Suprapubic skin (tissue), 3 donors: Measurements from ENCODE around the gene ZNF598.

Experiments
- EP300 ChIP-seq: sonication (generic); formaldehyde crosslinking; IDR thresholded peaks from one replicate; pipeline ENCODE4 v1.6.1; 2017; ENCODE audit warnings: antibody characterized with exemption
- POLR2A ChIP-seq, 2 donors: fragments of 450-650 bp; IDR thresholded peaks; one replicate each; pipeline ENCODE4 v1.6.1; 2017; ENCODE audit warnings: antibody characterized with exemption in 2 of 2, mild to moderate bottlenecking in 2 of 2, moderate library complexity in 2 of 2
- TF ChIP-seq, protein P1 (sequence below), 2 donors: fragments of 200-600 bp in 1 of 2; fragments of 450-650 bp in 1 of 2; sonication (generic) in 1 of 2; IDR thresholded peaks; one replicate each; pipeline ENCODE4 v1.5.1; 2016 to 2019; ENCODE audit warnings: antibody characterized with exemption in 2 of 2, mild to moderate bottlenecking in 1 of 2, moderate library complexity in 1 of 2

DNA sequence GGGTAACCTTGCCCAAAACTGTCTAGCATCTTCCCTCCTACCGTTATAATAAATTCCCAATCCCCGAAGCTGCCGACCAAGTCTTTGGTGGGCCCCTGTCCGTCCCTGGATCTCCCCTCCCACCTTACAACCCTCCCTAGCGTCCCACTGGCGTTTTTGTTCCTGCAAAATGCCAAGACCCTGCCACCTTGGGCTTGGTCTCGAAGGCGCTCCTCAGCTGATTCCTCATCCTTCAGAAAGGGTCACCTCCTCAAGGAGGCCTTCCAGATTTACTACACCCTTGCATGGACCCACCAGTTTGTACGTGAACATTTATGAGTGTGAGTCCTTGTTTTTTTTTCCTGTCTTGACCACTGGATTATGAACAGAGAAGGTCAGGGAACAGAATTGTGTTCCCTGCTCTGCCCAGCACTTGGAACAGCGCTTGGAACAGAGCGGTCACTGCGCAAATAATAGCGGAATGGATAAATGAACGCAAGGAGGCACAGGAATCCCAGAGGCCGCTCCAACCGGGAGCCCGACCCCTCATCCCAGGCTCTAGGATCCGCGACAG is 26.6 kb downstream of the ZNF598 start:
- TF ChIP-seq, protein P1, sequence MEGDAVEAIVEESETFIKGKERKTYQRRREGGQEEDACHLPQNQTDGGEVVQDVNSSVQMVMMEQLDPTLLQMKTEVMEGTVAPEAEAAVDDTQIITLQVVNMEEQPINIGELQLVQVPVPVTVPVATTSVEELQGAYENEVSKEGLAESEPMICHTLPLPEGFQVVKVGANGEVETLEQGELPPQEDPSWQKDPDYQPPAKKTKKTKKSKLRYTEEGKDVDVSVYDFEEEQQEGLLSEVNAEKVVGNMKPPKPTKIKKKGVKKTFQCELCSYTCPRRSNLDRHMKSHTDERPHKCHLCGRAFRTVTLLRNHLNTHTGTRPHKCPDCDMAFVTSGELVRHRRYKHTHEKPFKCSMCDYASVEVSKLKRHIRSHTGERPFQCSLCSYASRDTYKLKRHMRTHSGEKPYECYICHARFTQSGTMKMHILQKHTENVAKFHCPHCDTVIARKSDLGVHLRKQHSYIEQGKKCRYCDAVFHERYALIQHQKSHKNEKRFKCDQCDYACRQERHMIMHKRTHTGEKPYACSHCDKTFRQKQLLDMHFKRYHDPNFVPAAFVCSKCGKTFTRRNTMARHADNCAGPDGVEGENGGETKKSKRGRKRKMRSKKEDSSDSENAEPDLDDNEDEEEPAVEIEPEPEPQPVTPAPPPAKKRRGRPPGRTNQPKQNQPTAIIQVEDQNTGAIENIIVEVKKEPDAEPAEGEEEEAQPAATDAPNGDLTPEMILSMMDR (IDR thresholded peaks at IDR 0.05) = no peak
- no peak for TF ChIP-seq EP300
- no peak for TF ChIP-seq POLR2A (IDR thresholded peaks at IDR 0.05)
